ENCODE results near the gene SGTA.

The SGTA gene

GRCh38 chr19:2771786-2772674 is 11.0 kb downstream of the SGTA start:
- no peak for DNase-seq (ENCODE audit: low read depth, low spot score)

GRCh38 chr19:2770055-2771013 is 12.7 kb downstream of the SGTA start:
- no peak for DNase-seq (ENCODE audit: low read depth, low spot score)

- no peak for DNase-seq (ENCODE audit: low read depth, low spot score)
These were observed 13.9 kb downstream of the SGTA start for GRCh38 chr19:2769218-2769617.

- DNase-seq (ENCODE audit: low read depth, low spot score) = no peak
These were observed 14.5 kb downstream of the SGTA start for GRCh38 chr19:2768365-2769132.

GRCh38 chr19:2767688-2768087 is 15.4 kb downstream of the SGTA start:
- DNase-seq (ENCODE audit: low read depth, low spot score) = no peak

GRCh38 chr19:2766594-2767372 is 16.3 kb downstream of the SGTA start:
- no peak for DNase-seq (ENCODE audit: low read depth, low spot score)

GRCh38 chr19:2765376-2765775 is 17.7 kb downstream of the SGTA start:
- DNase-seq (ENCODE audit: low read depth, low spot score) = no peak

- no peak for DNase-seq (ENCODE audit: low read depth, low spot score)
These were observed 18.1 kb downstream of the SGTA start for GRCh38 chr19:2764945-2765344.

GRCh38 chr19:2763687-2764086 is 19.4 kb downstream of the SGTA start:
- DNase-seq (ENCODE audit: low read depth, low spot score) = no peak

- no peak for DNase-seq (ENCODE audit: low read depth, low spot score)
These were observed 20.1 kb downstream of the SGTA start for GRCh38 chr19:2762783-2763496.

- no peak for DNase-seq (ENCODE audit: low read depth, low spot score)
These were observed 20.9 kb downstream of the SGTA start for GRCh38 chr19:2761876-2762782.

- DNase-seq (ENCODE audit: low read depth, low spot score) = no peak
These were observed 21.8 kb downstream of the SGTA start for GRCh38 chr19:2761309-2761677.

GRCh38 chr19:2759965-2760364 is 23.1 kb downstream of the SGTA start:
- no peak for DNase-seq (ENCODE audit: low read depth, low spot score)

- no peak for DNase-seq (ENCODE audit: low read depth, low spot score)
These were observed 23.7 kb downstream of the SGTA start for GRCh38 chr19:2759362-2759761.

- DNase-seq (ENCODE audit: low read depth, low spot score) = no peak
These were observed 24.3 kb downstream of the SGTA start for GRCh38 chr19:2758601-2759313.

- DNase-seq (ENCODE audit: low read depth, low spot score) = no peak
These were observed 25.9 kb downstream of the SGTA start for GRCh38 chr19:2756921-2757881.

- DNase-seq (ENCODE audit: low read depth, low spot score) = no peak
These were observed 26.6 kb downstream of the SGTA start for GRCh38 chr19:2756477-2756876.

Data from activated CD4-positive, CD25-positive, alpha-beta regulatory T cell treated with anti-CD3 and anti-CD28 coated beads, Interleukin-2, amount 50 U/mL, for 16 hours (primary cell).